ENCODE data around the gene AIPL1.

AIPL1 gene

DNA sequence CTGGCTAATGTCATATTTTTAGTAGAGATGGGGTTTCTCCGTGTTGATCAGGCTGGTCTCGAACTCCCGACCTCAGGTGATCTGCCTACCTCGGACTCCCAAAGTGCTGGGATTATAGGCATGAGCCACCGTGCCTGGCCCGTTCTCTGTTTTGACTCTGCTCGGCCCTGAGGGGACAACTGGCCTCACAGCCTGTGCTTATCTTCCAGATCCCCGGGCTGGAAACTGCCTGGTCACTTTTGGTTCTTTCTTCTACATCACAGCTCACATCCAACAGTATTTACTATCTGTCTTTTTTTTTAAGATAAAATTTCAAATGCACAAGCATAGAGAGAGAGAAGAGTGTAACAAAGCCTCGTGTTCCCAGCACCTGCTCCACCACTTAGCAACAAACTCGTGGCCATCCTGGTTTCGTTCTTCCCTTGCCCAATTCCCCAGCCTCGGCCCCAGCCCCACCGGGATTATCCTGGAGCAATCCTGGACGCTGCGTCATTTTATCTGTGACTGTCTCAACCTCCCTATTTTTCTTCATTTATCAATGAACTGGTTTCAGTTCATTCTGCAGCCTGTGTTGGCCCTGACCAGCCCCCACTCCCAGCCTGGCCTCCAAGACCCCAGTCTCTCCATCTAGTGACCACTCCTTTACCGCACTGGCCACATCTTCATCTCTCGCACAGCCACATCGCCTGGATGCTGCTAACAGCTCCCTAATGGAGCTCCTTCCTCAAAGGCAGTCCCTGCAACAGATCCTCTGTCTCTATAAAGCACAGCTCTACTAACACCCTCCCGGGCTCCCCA is 30.5 kb upstream of the AIPL1 start:
- ChIA-PET CTCF (no interaction called here), POLR2A (no interaction called here)
- no peak for DNase-seq (ENCODE audit: extremely low spot score)
- TF ChIP-seq ZNF384 (IDR thresholded peaks at IDR 0.05) (no peak), SP1 (IDR thresholded peaks at IDR 0.05) (no peak), CTBP1 (IDR thresholded peaks at IDR 0.05; ENCODE audit: borderline replicate concordance) (no peak), HDGF (IDR thresholded peaks at IDR 0.05; ENCODE audit: borderline replicate concordance) (no peak), BHLHE40 (IDR thresholded peaks at IDR 0.05; ENCODE audit: borderline replicate concordance) (no peak)

DNA sequence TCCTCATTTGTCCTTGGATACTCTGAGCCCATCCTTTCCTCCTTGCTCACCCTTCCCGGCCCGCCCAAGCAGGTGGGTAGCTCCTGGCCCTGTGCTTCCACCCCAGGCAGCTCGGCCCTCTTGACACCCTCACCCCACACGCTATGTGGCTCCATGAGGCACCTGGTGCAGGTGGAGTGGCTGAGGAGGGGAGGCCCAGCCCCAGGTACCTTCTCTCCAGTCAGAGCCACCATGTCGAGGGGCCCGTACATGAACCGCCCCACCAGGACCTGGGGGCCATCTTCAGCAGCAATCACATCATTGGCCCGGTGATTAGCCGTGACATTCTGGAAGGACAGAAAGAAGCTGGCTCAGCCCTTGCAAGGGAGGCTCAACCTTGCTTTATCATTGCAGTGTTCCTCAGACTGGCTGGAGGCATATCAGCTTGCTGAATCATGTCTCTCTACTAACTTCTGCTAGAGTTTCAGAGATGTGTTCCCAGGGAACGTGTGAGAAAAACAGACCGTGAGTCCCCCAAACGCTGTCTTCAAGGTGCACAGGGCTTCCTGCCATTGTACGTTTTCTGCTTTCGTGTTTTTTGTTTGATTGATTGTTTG is 29.6 kb upstream of the AIPL1 start:
- TF ChIP-seq FOXA1 (IDR thresholded peaks at IDR 0.05) (no peak), TARDBP (IDR thresholded peaks at IDR 0.05) (no peak), ZNF384 (IDR thresholded peaks at IDR 0.05) (no peak), LEF1 (IDR thresholded peaks at IDR 0.05; ENCODE audit: borderline replicate concordance) (no peak), HDGF (IDR thresholded peaks at IDR 0.05; ENCODE audit: borderline replicate concordance) (no peak), FOXK2 (IDR thresholded peaks at IDR 0.05) (no peak), L3MBTL2 (conservative IDR thresholded peaks at IDR 0.05) (no peak), NFRKB (IDR thresholded peaks at IDR 0.05) (no peak), BHLHE40 (IDR thresholded peaks at IDR 0.05; ENCODE audit: borderline replicate concordance) (no peak), ARNT (IDR thresholded peaks at IDR 0.05) (no peak), ELF4 (IDR thresholded peaks at IDR 0.05) (no peak), CTBP1 (IDR thresholded peaks at IDR 0.05; ENCODE audit: borderline replicate concordance) (no peak), SUZ12 (IDR thresholded peaks at IDR 0.05) (no peak), SP1 (IDR thresholded peaks at IDR 0.05) (no peak), FOXM1 (IDR thresholded peaks at IDR 0.05; ENCODE audit: borderline replicate concordance) (no peak)
- TF ChIP-seq, protein P1, sequence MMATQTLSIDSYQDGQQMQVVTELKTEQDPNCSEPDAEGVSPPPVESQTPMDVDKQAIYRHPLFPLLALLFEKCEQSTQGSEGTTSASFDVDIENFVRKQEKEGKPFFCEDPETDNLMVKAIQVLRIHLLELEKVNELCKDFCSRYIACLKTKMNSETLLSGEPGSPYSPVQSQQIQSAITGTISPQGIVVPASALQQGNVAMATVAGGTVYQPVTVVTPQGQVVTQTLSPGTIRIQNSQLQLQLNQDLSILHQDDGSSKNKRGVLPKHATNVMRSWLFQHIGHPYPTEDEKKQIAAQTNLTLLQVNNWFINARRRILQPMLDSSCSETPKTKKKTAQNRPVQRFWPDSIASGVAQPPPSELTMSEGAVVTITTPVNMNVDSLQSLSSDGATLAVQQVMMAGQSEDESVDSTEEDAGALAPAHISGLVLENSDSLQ (IDR thresholded peaks at IDR 0.05): no peak
- CTCF ChIA-PET: no interaction called here
- no peak for DNase-seq (ENCODE audit: extremely low spot score)
- POLR2A ChIA-PET: no interaction called here

DNA sequence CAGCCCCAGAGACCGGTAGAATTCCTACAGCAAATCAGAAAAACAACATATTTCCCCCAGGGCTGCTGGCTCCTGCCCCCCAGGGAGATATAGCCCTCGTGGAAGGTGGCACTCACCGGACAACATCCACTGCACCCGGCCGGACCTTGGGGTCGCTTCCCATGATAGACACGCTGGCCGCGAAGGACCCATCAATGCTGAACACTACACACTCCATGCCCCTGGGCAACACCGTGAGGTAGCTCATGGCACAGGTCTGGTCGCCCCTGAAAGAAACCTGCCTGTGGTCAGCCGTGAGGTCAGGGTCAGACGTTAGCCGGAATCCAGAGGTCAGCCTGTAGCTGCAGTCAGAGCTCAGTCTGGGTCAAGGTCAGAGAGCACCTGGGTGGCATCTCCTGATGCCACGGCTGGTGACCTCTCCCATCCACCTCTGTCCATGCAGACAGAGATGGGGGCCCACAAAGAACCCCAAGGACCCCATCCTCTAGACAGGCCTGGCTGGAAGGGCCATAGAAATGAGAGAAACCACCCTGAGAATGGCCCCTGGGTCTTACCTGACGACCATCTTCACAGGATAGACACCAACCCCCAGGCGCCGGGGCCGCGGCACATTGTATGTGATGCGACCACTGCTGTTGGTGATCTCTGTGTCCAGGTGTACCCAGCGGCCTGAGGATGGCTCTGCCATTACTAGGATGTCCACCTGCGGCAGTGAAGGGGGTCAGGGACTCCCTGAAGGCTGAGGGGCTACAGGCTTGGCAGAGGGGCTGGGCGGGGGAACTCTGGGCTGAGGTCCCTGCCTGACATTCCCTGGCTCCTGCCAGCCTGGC is 28.9 kb upstream of the AIPL1 start:
- TF ChIP-seq, protein P1 (IDR thresholded peaks at IDR 0.05): no peak
- no peak for TF ChIP-seq ARNT (IDR thresholded peaks at IDR 0.05)
- no peak for TF ChIP-seq FOXM1 (IDR thresholded peaks at IDR 0.05; ENCODE audit: borderline replicate concordance)
- TF ChIP-seq FOXK2 (IDR thresholded peaks at IDR 0.05): no peak
- no peak for TF ChIP-seq NFRKB (IDR thresholded peaks at IDR 0.05)
- TF ChIP-seq TARDBP (IDR thresholded peaks at IDR 0.05): no peak
- no peak for TF ChIP-seq L3MBTL2 (conservative IDR thresholded peaks at IDR 0.05)
- TF ChIP-seq ZNF384 (IDR thresholded peaks at IDR 0.05): no peak
- TF ChIP-seq LEF1 (IDR thresholded peaks at IDR 0.05; ENCODE audit: borderline replicate concordance): no peak
- no peak for TF ChIP-seq SP1 (IDR thresholded peaks at IDR 0.05)
- TF ChIP-seq HDGF (IDR thresholded peaks at IDR 0.05; ENCODE audit: borderline replicate concordance): no peak
- no peak for DNase-seq (ENCODE audit: extremely low spot score)
- ChIA-PET CTCF (no interaction called here), POLR2A (no interaction called here)

DNA sequence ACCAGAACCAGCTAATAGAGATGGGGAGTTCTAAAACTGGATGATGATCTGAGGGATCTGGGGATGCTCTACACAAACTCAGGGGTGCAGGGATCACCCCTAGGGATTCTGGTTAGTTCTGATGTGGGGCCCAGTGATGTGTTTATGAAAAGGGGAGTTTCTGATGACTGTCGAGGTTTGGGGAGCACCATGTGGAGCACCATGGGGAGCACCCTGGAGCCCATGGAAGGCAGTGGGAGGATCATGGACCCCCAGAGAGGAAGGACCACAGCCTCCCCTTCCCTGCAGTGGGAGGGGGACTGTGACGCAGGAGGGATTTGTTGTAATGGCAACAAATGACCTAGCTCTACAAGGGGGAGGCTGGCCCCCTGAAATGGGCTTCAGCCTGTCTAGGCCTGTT is 27.8 kb upstream of the AIPL1 start:
- TF ChIP-seq TARDBP (IDR thresholded peaks at IDR 0.05): no peak
- no peak for TF ChIP-seq LEF1 (IDR thresholded peaks at IDR 0.05; ENCODE audit: borderline replicate concordance)
- no peak for TF ChIP-seq FOXK2 (IDR thresholded peaks at IDR 0.05)
- no peak for TF ChIP-seq SP1 (IDR thresholded peaks at IDR 0.05)

DNA sequence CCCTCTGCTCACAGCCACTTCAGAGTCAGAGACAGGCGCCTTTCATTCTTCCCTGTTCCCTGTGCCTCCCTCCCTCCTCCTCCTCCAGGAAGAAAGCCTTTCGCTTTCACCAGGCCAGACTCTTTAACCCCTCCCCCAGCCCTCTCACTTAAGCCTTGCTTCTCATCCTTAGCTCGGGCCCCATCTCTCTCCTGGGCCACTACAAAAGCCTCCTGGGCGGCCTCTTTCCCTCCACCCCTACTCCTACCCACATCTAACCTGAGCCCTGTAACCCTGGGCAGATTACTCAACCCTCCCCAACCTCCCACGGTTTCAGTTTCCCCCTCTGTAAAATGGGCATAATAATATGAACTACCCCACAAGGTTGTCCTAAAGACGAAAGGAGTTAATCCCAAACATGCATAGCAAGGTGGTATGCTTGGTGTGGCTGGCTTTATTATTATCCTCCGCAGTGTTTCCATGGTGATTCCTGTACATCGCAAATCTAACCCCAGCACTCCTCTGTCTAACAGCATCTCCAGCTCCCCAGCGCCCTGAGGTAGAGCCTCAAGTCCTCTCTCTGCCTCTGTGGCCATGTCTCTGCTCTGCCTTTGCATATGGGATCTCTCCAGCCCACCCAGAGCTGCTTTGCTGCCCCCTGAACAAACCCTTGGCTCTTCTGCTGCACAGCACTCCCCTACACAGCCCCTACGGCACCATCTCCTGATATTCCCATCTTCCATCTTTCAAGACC is 27.0 kb upstream of the AIPL1 start:
- ChIA-PET POLR2A (no interaction called here), CTCF (no interaction called here)
- no peak for DNase-seq (ENCODE audit: extremely low spot score)
- TF ChIP-seq HDGF (IDR thresholded peaks at IDR 0.05; ENCODE audit: borderline replicate concordance) (no peak), TARDBP (IDR thresholded peaks at IDR 0.05) (no peak), BHLHE40 (IDR thresholded peaks at IDR 0.05; ENCODE audit: borderline replicate concordance) (no peak), ZNF384 (IDR thresholded peaks at IDR 0.05) (no peak), CTBP1 (IDR thresholded peaks at IDR 0.05; ENCODE audit: borderline replicate concordance) (no peak), SP1 (IDR thresholded peaks at IDR 0.05) (no peak), FOXM1 (IDR thresholded peaks at IDR 0.05; ENCODE audit: borderline replicate concordance) (no peak), ELF4 (IDR thresholded peaks at IDR 0.05) (no peak), FOXK2 (IDR thresholded peaks at IDR 0.05) (no peak)
- TF ChIP-seq, protein P1 (IDR thresholded peaks at IDR 0.05): no peak

More for the DNA sequence above, 27.8 kb upstream of the AIPL1 start:
- CTCF ChIA-PET: no interaction called here
- POLR2A ChIA-PET: no interaction called here
- no peak for DNase-seq (ENCODE audit: extremely low spot score)
